Ishikawa (cell line): Measurements from ENCODE around the gene POLR1A.
A peak's percentile ranks its signal among the peaks of the same experiment; 100 is the strongest.

ENCODE experiments used
- CEBPB ChIP-seq: IDR thresholded peaks from 2 replicates; pipeline ENCODE4 v1.6.1; 2012
- CREB1 ChIP-seq: IDR thresholded peaks from 2 replicates; pipeline ENCODE4 v1.6.1; 2012; ENCODE audit warnings: low read depth
- EGR1 ChIP-seq: IDR thresholded peaks from 2 replicates; pipeline ENCODE4 v1.6.1; 2012
- EP300 ChIP-seq: IDR thresholded peaks from 2 replicates; pipeline ENCODE4 v1.6.1; 2012; ENCODE audit warnings: borderline replicate concordance
- FOXM1 ChIP-seq: IDR thresholded peaks from 2 replicates; pipeline ENCODE4 v1.6.1; 2012; ENCODE audit warnings: low read depth, borderline replicate concordance
- NFIC ChIP-seq: IDR thresholded peaks from 2 replicates; pipeline ENCODE4 v1.6.1; 2012
- RAD21 ChIP-seq: IDR thresholded peaks from 2 replicates; pipeline ENCODE4 v1.6.1; 2012; ENCODE audit warnings: low read depth
- TAF1 ChIP-seq: IDR thresholded peaks from 2 replicates; pipeline ENCODE4 v1.6.1; 2012; ENCODE audit warnings: low read depth, mild to moderate bottlenecking
- TCF12 ChIP-seq: IDR thresholded peaks from 2 replicates; pipeline ENCODE4 v1.6.1; 2012; ENCODE audit warnings: low read depth
- TEAD4 ChIP-seq: IDR thresholded peaks from 2 replicates; pipeline ENCODE4 v1.6.1; 2012
- YY1 ChIP-seq: IDR thresholded peaks from 2 replicates; pipeline ENCODE4 v1.6.1; 2012; ENCODE audit warnings: low read depth
- ZBTB7A ChIP-seq: IDR thresholded peaks from 2 replicates; pipeline ENCODE4 v1.6.1; 2012; ENCODE audit warnings: low read depth
- TF ChIP-seq, protein P1 (sequence below): IDR thresholded peaks from 2 replicates; pipeline ENCODE4 v1.6.1; 2012; ENCODE audit warnings: low read depth, mild to moderate bottlenecking
- TF ChIP-seq, protein P2 (sequence below): IDR thresholded peaks from 2 replicates; pipeline ENCODE4 v1.6.1; 2012
- TF ChIP-seq, protein P3 (sequence below): IDR thresholded peaks from 2 replicates; pipeline ENCODE4 v1.6.1; 2012

The POLR1A gene

DNA sequence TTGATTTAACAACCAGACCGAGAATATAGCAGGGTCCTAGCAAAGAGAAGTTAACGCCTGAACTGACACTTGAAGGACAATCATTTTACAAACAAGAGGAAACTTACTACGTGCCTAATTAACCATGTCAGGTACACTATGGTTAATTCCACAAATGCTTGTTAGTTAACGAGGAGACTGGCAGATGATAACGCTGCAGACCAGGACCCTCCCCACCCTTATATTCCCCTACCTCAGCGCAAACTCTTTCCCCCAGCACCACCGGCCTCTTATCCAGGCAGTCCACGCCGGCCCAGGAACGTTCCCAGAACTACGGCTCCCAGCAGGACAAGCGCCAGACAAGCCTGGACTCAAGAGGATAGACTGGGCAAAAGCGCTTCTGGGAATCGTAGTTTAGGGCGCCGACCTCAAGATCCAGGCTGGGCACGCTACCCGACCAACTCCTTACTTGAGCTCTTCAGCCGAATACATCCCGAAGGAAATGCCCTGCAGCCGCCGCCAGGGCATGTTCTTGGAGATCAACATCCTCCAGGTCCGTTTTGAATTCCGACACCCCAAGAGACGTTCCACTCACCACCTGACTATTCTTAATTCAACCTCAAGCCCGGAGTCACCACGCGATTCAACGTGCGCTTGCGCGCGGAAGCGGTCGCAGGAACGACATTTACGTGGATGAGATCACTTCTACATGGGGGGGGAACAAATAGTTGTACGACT is at the start of gene POLR1A:
Gene POLR1A (minus strand): TSS at position 635 of the 717 bp plus-strand sequence. CDS start 110 bp downstream, at position 525.
- TF ChIP-seq CEBPB = no peak
- TF ChIP-seq, protein P1, sequence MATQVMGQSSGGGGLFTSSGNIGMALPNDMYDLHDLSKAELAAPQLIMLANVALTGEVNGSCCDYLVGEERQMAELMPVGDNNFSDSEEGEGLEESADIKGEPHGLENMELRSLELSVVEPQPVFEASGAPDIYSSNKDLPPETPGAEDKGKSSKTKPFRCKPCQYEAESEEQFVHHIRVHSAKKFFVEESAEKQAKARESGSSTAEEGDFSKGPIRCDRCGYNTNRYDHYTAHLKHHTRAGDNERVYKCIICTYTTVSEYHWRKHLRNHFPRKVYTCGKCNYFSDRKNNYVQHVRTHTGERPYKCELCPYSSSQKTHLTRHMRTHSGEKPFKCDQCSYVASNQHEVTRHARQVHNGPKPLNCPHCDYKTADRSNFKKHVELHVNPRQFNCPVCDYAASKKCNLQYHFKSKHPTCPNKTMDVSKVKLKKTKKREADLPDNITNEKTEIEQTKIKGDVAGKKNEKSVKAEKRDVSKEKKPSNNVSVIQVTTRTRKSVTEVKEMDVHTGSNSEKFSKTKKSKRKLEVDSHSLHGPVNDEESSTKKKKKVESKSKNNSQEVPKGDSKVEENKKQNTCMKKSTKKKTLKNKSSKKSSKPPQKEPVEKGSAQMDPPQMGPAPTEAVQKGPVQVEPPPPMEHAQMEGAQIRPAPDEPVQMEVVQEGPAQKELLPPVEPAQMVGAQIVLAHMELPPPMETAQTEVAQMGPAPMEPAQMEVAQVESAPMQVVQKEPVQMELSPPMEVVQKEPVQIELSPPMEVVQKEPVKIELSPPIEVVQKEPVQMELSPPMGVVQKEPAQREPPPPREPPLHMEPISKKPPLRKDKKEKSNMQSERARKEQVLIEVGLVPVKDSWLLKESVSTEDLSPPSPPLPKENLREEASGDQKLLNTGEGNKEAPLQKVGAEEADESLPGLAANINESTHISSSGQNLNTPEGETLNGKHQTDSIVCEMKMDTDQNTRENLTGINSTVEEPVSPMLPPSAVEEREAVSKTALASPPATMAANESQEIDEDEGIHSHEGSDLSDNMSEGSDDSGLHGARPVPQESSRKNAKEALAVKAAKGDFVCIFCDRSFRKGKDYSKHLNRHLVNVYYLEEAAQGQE = no peak
- TF ChIP-seq YY1 = no peak
- TF ChIP-seq RAD21 = no peak
- TF ChIP-seq FOXM1 = no peak
- TF ChIP-seq TAF1 = no peak; the same call in 1 of the 2 replicates
- TF ChIP-seq, protein P2, sequence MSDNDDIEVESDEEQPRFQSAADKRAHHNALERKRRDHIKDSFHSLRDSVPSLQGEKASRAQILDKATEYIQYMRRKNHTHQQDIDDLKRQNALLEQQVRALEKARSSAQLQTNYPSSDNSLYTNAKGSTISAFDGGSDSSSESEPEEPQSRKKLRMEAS = peak; percentile 73; the same call in 1 of the 2 replicates
- TF ChIP-seq EGR1 = no peak
- TF ChIP-seq CREB1 = no peak
- TF ChIP-seq ZBTB7A = no peak
- TF ChIP-seq TEAD4 = no peak
- TF ChIP-seq, protein P3, sequence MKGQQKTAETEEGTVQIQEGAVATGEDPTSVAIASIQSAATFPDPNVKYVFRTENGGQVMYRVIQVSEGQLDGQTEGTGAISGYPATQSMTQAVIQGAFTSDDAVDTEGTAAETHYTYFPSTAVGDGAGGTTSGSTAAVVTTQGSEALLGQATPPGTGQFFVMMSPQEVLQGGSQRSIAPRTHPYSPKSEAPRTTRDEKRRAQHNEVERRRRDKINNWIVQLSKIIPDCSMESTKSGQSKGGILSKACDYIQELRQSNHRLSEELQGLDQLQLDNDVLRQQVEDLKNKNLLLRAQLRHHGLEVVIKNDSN = peak; percentile 53
- no peak for TF ChIP-seq NFIC
- TF ChIP-seq EP300 = no peak
- no peak for TF ChIP-seq TCF12

DNA sequence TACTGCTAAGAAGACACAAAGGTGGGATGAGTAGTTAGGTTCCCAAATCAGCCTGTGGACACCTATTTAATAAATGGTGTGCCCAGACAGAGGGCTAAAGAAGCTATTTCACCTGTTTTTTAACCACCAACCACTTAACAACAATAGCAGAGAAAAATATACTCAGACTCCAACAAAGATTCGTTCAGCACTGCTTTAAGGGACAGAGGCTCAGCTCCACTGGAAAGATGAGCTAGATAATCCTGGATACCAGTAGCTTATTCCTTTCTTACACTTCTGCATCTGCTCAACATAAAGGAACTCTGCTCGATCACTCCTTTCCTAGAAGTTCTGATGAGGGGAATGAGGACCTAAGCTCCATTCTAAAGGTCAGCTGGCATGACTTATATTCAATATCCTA is 44.8 kb upstream of the POLR1A start:
- TF ChIP-seq, protein P2 = no peak
- TF ChIP-seq CREB1 = no peak
- TF ChIP-seq, protein P1 = peak; percentile 45; the same call in 1 of the 2 replicates

DNA sequence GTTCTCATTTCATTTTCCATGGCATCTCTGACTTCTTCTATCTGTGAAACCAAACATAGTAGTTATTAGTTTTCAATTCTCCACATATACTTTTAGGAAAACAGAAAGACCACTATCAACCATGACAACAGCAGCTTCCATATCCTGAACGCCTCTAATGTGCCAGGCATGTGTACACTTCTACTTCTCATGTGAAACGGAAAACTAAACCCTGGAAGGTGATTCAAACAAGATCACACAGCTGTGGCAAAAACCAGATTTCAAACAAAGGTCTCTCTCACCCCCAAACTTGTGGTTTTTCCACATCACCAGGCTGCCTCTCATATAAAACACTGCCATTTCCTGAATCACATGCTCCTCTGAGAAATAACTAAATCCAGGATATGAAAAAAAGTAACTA is 42.1 kb upstream of the POLR1A start:
- no peak for TF ChIP-seq NFIC
- TF ChIP-seq RAD21 = no peak
- TF ChIP-seq TCF12 = no peak
- TF ChIP-seq, protein P1 = no peak
- no peak for TF ChIP-seq CREB1
- TF ChIP-seq EGR1 = no peak
- TF ChIP-seq TAF1 = no peak
- TF ChIP-seq, protein P2 = no peak
- no peak for TF ChIP-seq TEAD4
- TF ChIP-seq EP300 = no peak
- no peak for TF ChIP-seq ZBTB7A
- no peak for TF ChIP-seq YY1
- no peak for TF ChIP-seq FOXM1
- TF ChIP-seq, protein P3 = no peak
- no peak for TF ChIP-seq CEBPB

DNA sequence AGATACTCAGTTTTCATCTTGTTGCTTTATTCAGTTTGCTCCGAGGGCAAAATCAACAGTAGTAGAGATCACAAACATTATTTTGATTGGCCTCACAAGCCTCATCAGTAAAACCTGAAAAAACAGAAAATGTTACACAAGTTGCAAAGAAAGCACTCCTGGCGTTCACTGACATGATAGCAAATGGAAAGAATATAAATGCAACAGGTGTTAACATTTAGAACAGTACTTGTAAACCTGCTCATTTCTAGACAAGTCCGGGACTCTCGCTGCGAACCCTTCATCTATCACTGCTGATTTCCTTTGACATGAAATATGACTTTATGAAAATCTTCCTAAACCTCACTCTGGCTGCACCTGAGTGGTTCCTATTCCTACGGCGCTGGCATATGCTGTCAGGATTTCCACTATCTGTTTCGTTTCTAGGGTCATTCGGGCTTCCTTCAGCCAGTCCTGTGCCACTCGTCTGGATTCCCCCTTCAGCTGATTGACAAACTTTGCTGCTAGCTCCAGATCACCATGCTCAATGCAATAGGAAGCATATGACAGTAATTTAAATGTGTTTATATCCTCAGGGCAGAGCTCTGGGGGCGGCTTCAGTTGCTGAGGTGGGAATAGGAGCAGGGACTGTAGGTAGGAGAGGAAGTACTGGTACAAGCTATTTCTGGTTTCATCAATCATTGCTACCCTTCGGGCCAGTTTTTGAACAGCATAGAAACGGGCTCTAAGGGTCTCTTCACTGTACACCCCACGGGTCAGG is 38.4 kb upstream of the POLR1A start:
- TF ChIP-seq TCF12 (no peak), EP300 (no peak), ZBTB7A (no peak)
- TF ChIP-seq, protein P1 = no peak
- TF ChIP-seq, protein P2 = no peak
